Right atrium auricular region (tissue), 2 donors: Measurements from ENCODE around the gene C17orf107. TPM values are rescaled to one million over a fixed set of nuclear protein-coding genes. Genes with fewer than 3 reads are reported as not detected.
"Not testable (repeated sequence)": the region's sequence is repeated elsewhere in the genome, so short reads cannot be mapped to it uniquely, and the experiment has no call there.

ENCODE experiments used
- DNase-seq: peaks from one replicate; pipeline ENCODE4 v3.0.0-alpha.2; 2019; ENCODE audit warnings: low spot score
- H3K27ac ChIP-seq, 2 donors: fragments of 200-600 bp; sonication (generic); 1 replicate in 1 of 2; 2 replicates in 1 of 2; pipeline ENCODE4 v1.5.1; 2016 to 2019
- H3K27me3 ChIP-seq, 2 donors: fragments of 200-600 bp; sonication (generic); one replicate each; pipeline versions ENCODE4 v1.5.1 to v1.6.0; 2017 to 2019
- H3K36me3 ChIP-seq: fragments of 200-600 bp; sonication (generic); one replicate; pipeline ENCODE4 v1.5.1; 2016
- H3K4me1 ChIP-seq, 2 donors: fragments of 200-600 bp; sonication (generic); one replicate each; pipeline versions ENCODE4 v1.5.1 to v1.6.0; 2017 to 2019
- H3K4me3 ChIP-seq, 2 donors: fragments of 200-600 bp; sonication (generic); 1 replicate in 1 of 2; 2 replicates in 1 of 2; pipeline ENCODE4 v1.5.1; 2017 to 2019; ENCODE audit warnings: mild to moderate bottlenecking in 1 of 2, moderate library complexity in 1 of 2
- H3K9me3 ChIP-seq, 2 donors: fragments of 200-600 bp; sonication (generic); one replicate each; pipeline ENCODE4 v1.5.1; 2019
- CTCF ChIP-seq, 2 donors: fragments of 200-600 bp; sonication (generic); IDR thresholded peaks; one replicate each; pipeline ENCODE4 v1.5.1; 2019; ENCODE audit warnings: antibody characterized with exemption in 2 of 2
- total RNA-seq, 2 donors: library from RNA; depleted of rRNA; stranded (reverse); fragments of >200 nt; gene quantifications; one replicate each; pipeline ENCODE4 v1.1.0, GENCODE V29; 2016

C17orf107 gene
- total RNA-seq, 2 donors from 2014 or later: 1.7 to 4.2 TPM

GRCh38 chr17:4919511-4920047 is 20.2 kb downstream of the C17orf107 start:
- no peak overlapping the region for H3K4me3 ChIP-seq
- H3K9me3 ChIP-seq: no peaks in the 10 kb centered on the region
- no peaks in the 10 kb centered on the region for H3K36me3 ChIP-seq
- no peak overlapping the region for H3K27ac ChIP-seq
- no peaks in the 10 kb centered on the region for H3K4me1 ChIP-seq
- no peaks in the 10 kb centered on the region for H3K27me3 ChIP-seq
- TF ChIP-seq CTCF (IDR thresholded peaks at IDR 0.05): no peak
- no peak for DNase-seq

GRCh38 chr17:4920351-4921048 is 21.2 kb downstream of the C17orf107 start:
- Histone ChIP-seq H3K36me3 (no peaks in the 10 kb centered on the region), H3K4me3 (no peak overlapping the region), H3K4me1 (no peaks in the 10 kb centered on the region), H3K9me3 (no peaks in the 10 kb centered on the region), H3K27ac (no peak overlapping the region), H3K27me3 (no peaks in the 10 kb centered on the region)
- TF ChIP-seq CTCF (IDR thresholded peaks at IDR 0.05): no peak
- DNase-seq: no peak

- DNase-seq: no peak
- no peaks in the 10 kb centered on the region for H3K9me3 ChIP-seq
- TF ChIP-seq CTCF (IDR thresholded peaks at IDR 0.05): no peak
- no peaks in the 10 kb centered on the region for H3K27me3 ChIP-seq
- H3K27ac ChIP-seq: no peak overlapping the region
- H3K36me3 ChIP-seq: no peaks in the 10 kb centered on the region
- no peak overlapping the region for H3K4me3 ChIP-seq
- H3K4me1 ChIP-seq: no peaks in the 10 kb centered on the region
Observed at GRCh38 chr17:4921320-4921719, 22.0 kb downstream of the C17orf107 start.

GRCh38 chr17:4926577-4927335 is 27.4 kb downstream of the C17orf107 start:
- H3K4me1 ChIP-seq, H3K27ac ChIP-seq, H3K9me3 ChIP-seq, H3K36me3 ChIP-seq, H3K4me3 ChIP-seq, H3K27me3 ChIP-seq, DNase-seq: not testable (repeated sequence)

GRCh38 chr17:4928881-4929280 is 29.5 kb downstream of the C17orf107 start:
- no peak for TF ChIP-seq CTCF (IDR thresholded peaks at IDR 0.05)
- Histone ChIP-seq H3K4me3 (no peak overlapping the region), H3K36me3 (no peaks in the 10 kb centered on the region), H3K4me1 (peaks cover 0 to 3% of the 10 kb centered on the region in 2 donors), H3K27me3 (no peaks in the 10 kb centered on the region), H3K27ac (no peak overlapping the region), H3K9me3 (no peaks in the 10 kb centered on the region)
- DNase-seq: no peak

GRCh38 chr17:4931963-4932362 is 32.6 kb downstream of the C17orf107 start, which contains the start of gene GP1BA:
GP1BA (plus strand) TSS chr17:4932277; CDS start chr17:4932605, 328 bp downstream.
- Histone ChIP-seq H3K9me3 (no peaks in the 10 kb centered on the region), H3K27ac (no peak within 1 kb of the TSS), H3K36me3 (peaks cover 4% of the 10 kb centered on the region), H3K4me3 (no peak within 1 kb of the TSS), H3K27me3 (no peaks in the 10 kb centered on the region), H3K4me1 (peaks cover 0 to 11% of the 10 kb centered on the region in 2 donors)
- TF ChIP-seq CTCF (IDR thresholded peaks at IDR 0.05): no peak
- DNase-seq: no peak
